Fibroblast of skin of left biceps (primary cell): ENCODE measurements around the gene TFE3.

Experiments
- DNase-seq, 2 experiments: peaks; one replicate each; pipeline ENCODE4 v3.0.0-alpha.2; 2013; ENCODE audit warnings: low read depth in 2 of 2

Gene TFE3

GRCh38 chrX:49043220-49043986, at the start of gene TFE3:
TFE3 (minus strand) TSS chrX:49043357; CDS start chrX:49043226, 131 bp downstream.
- peak; percentile 96 to 97 for DNase-seq

- DNase-seq: no peak
Measured at GRCh38 chrX:49089553-49089952, 46.4 kb upstream of the TFE3 start.

- DNase-seq: no peak
Measured at GRCh38 chrX:49082271-49082871, 39.2 kb upstream of the TFE3 start.

DNA sequence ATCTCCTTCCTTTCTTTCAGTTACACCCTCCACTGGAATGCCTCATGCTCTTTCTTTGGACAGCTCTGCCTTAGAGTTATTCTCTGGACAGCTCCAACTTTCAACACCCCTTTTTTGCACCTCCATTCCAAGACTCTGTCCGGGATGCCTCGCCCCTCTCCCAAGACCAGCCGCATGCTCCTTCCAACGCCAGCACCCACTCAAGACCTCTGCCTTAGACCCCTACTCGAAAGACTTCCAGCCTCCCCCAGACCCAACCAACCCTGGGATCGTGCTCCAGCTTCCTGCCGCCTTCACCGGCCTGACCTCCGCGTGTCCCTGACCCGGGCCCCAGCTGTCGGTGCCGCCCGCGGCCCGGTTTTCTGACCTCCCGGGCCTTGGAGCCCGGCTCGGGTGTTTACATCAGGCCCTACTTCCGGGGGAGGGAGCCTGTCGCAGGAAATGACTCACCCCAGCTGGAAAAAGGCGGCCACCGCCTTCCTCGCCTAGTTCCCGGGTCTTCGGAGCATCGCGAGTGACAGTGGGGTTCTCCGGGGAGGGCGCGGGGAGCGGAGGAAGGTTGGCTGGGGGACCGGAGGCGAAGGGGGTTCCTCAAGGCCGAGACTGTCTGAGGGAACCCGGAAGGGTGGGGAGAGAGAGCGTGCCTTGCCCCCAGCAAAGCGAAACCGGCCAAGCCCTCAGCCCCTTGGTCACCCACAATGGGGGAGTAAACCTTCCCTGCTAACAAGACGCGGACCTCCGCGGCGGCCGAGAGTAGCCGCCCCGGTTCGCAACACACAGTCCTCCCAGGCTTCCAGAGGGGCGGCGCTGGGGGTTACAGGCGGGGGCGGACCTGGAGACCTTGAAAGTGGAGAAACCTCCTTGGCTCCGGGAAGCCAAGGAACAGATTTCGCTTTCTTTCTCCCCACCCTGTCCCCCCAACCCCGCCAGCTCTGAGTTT, 36.6 kb upstream of the TFE3 start, which contains the start of gene WDR45:
WDR45 (minus strand) TSS at position 399 of the 940 bp plus-strand sequence. CDS start 1,792 bp downstream, outside the sequence.
- peak in 1 of 2 experiments; percentile 21 for DNase-seq

- no peak for DNase-seq
Measured at GRCh38 chrX:49077941-49078340, 34.8 kb upstream of the TFE3 start.

DNA sequence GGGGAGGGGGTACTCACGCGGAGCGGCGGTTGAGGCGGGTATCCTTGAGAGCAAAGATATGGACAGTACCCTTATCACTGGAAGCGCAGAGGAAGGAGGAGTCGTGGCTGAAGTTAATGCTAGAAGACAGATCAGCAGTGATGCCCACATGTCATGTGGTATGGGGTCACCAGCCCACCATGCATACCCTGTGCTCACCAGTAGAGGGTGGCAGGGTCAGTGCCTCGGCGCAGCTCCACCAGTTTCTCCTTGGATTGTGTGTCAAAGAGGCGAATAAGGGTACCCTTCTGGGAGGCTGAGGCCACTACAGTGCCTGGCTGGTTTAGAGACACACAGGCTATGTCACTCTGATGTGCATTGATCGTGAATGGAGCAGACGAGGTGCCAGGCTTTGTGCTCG, 32.2 kb upstream of the TFE3 start:
- DNase-seq: no peak

GRCh38 chrX:49073601-49074575, 30.7 kb upstream of the TFE3 start, which contains the start of gene PRAF2:
PRAF2 (minus strand) TSS chrX:49074002; CDS start chrX:49073987, 15 bp downstream.
- peak; percentile 72 to 75 for DNase-seq

DNA sequence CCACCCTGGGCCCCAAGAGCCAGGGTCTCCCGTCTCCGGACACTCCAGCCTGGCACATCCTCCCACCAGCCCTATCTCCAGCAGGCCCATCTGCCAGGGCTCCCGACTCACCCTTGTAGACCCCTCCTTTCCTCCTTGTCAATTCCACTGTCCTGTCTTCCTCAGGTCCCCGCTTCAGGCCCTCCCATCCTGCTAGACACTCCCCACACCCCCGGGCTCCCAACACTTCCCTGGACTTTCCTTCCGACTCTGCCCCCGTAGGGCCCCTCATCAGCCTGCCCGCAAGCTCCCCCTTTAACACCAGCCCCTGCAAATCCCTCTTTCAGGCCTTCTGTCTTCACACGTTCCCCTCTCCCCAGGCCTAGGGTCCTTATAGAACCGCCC, 29.5 kb upstream of the TFE3 start:
- no peak for DNase-seq

- DNase-seq: no peak
Measured at GRCh38 chrX:49071877-49072711, 28.9 kb upstream of the TFE3 start.

- DNase-seq: no peak
Measured at GRCh38 chrX:49070988-49071387, 27.8 kb upstream of the TFE3 start.

- DNase-seq: no peak
Measured at GRCh38 chrX:49069038-49069437, 25.9 kb upstream of the TFE3 start.

DNA sequence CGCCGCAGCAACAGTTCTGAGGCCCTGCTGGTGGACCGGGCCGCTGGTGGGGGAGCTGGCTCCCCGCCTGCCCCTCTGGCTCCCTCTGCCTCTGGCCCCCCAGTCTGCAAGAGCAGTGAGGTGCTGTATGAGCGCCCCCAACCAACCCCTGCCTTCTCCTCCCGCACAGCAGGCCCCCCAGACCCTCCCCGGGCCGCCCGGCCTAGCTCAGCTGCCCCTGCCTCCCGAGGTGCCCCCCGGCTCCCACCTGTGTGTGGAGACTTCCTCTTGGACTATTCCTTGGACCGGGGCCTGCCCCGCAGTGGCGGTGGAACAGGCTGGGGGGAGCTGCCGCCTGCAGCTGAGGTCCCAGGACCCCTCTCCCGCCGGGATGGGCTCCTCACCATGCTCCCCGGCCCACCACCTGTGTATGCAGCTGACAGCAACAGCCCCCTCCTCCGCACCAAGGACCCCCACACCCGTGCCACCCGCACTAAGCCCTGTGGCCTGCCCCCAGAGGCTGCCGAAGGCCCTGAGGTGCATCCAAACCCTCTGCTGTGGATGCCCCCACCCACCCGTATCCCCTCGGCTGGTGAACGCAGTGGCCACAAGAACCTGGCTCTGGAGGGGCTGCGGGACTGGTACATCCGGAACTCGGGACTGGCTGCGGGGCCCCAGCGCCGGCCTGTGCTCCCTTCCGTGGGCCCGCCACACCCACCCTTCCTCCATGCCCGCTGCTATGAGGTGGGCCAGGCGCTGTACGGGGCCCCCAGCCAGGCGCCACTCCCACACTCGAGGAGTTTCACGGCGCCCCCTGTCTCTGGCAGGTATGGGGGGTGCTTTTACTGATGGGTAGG, 24.3 kb upstream of the TFE3 start:
- DNase-seq: no peak

- DNase-seq: no peak
Measured at GRCh38 chrX:49066690-49067089, 23.5 kb upstream of the TFE3 start.

GRCh38 chrX:49066278-49066677, 23.1 kb upstream of the TFE3 start:
- DNase-seq: no peak

DNA sequence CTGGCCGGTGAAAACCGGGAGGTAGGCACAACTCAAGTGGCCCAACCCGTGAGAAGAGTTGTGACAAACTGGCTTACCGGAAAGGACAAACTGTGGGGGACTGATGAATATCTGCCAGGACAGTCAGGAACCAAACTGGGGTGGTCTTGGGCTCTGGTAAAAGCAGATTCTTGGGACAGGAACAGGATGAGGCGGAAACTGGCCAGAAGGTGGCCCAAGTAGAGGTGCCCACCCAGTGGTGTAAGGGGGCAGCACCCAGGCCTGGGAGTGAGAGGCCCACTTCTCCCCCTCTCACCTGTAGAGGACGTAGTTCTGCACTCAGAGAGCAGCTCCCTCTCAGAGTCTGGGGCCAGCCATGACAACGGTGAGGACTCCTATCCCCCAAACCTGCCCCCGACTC, 21.6 kb upstream of the TFE3 start:
- DNase-seq: no peak

DNA sequence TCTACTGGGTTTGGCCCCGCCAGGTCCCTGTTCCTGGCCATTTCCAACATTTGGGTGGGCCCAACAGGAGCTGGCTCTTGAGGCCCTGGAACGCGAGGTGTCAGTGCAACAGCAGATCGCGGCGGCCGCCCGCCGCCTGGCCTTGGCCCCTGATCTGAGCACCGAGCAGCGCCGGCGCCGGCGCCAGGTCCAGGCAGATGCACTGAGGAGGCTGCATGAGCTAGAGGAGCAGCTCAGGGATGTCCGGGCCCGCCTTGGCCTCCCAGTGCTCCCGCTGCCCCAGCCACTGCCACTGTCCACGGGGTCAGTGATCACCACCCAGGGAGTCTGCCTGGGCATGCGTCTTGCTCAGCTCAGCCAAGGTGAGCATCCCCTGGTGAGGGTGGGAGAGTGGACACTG, 21.1 kb upstream of the TFE3 start:
- no peak for DNase-seq

- no peak for DNase-seq
Measured at GRCh38 chrX:49063715-49064114, 20.6 kb upstream of the TFE3 start.

GRCh38 chrX:49061916-49062315, 18.8 kb upstream of the TFE3 start:
- no peak for DNase-seq

GRCh38 chrX:49061490-49061889, 18.3 kb upstream of the TFE3 start:
- no peak for DNase-seq
